GM12878 (cell line): ENCODE data around the gene NEK11. TPM values are rescaled to one million over a fixed set of nuclear protein-coding genes. Genes with fewer than 3 reads are reported as not detected.

Experiments used
- ATAC-seq: fragments of 200-7000 bp; cut with Tn5 transposase; 3 replicates; pipeline ENCODE4 v1.9.1; 2020; ENCODE audit warnings: mild to moderate bottlenecking, moderate library complexity
- BruUV-seq: library from RNA; stranded (reverse); fragments of 400-500 nt; replicated peaks from 2 replicates; lab custom pipeline; 2021; lab: Mats Ljungman, UMichigan
- CTCF ChIA-PET: fragments of 300-600 bp; sonication (Branson Sonifier 250); formaldehyde crosslinking; extraction: SDS; loops from one replicate; lab custom pipeline; 2021; ENCODE audit warnings: inconsistent platforms; lab: Yijun Ruan, JAX
- POLR2A ChIA-PET: fragments of 350-600 bp; formaldehyde crosslinking; extraction: SDS; loops from one replicate; lab custom pipeline; 2021; ENCODE audit warnings: inconsistent platforms; lab: Charles Lee
- RAD21 ChIA-PET: fragments of 300-600 bp; sonication (Branson Sonifier 250); formaldehyde crosslinking; loops from one replicate; lab custom pipeline; 2023; ENCODE audit warnings: antibody characterized with exemption; ENCODE audit not compliant: unreplicated experiment; lab: Charles Lee
- SMC1A ChIA-PET: fragments of 300-600 bp; sonication (Branson Sonifier 250); formaldehyde crosslinking; loops from one replicate; lab custom pipeline; 2023; ENCODE audit not compliant: unreplicated experiment, uncharacterized antibody; lab: Charles Lee
- DNase-seq: peaks from one replicate; pipeline ENCODE4 v3.0.0-alpha.2; 2011; ENCODE audit warnings: low read depth, low spot score
- FAIRE-seq: peaks from 3 replicates; lab custom pipeline; 2011; peaks lifted over from hg19 to GRCh38; lab: Jason Lieb, UNC
- H2AFZ ChIP-seq: 2 replicates; pipeline ENCODE4 v1.6.0; 2011; ENCODE audit warnings: low read depth, low read length, control low read depth; ENCODE audit not compliant: control insufficient read depth
- H3K27ac ChIP-seq: 2 replicates; pipeline ENCODE4 v1.5.1; 2011; ENCODE audit warnings: control low read depth; ENCODE audit not compliant: control insufficient read depth, insufficient read depth
- H3K27me3 ChIP-seq, 2 experiments: replicated peaks in 1 of 2; 2 replicates each; pipeline versions ENCODE4 v1.6.0 to v1.6.1; 2011; ENCODE audit warnings: low read length in 1 of 2; ENCODE audit not compliant: control insufficient read depth in 2 of 2, insufficient read depth in 2 of 2
- H3K36me3 ChIP-seq, 2 experiments: 2 replicates each; pipeline ENCODE4 v1.5.1; 2011; ENCODE audit warnings: low read length in 1 of 2; ENCODE audit not compliant: control insufficient read depth in 2 of 2, insufficient read depth in 2 of 2
- H3K4me1 ChIP-seq: 2 replicates; pipeline ENCODE4 v1.6.1; 2011; ENCODE audit warnings: mild to moderate bottlenecking, low read length, moderate library complexity, mixed read lengths; ENCODE audit not compliant: control insufficient read depth, insufficient read depth
- H3K4me2 ChIP-seq: 2 replicates; pipeline ENCODE4 v1.6.0; 2011; ENCODE audit warnings: control low read depth; ENCODE audit not compliant: control insufficient read depth, insufficient read depth
- H3K4me3 ChIP-seq: fragments of 200-600 bp; sonication (generic); 2 replicates; pipeline ENCODE4 v1.5.1; 2016
- H3K79me2 ChIP-seq: 2 replicates; pipeline ENCODE4 v1.6.0; 2011; ENCODE audit warnings: low read length; ENCODE audit not compliant: control insufficient read depth, insufficient read depth
- H3K9ac ChIP-seq: 2 replicates; pipeline ENCODE4 v1.8.0; 2011; ENCODE audit warnings: low read length, control low read depth, mixed read lengths; ENCODE audit not compliant: control insufficient read depth, insufficient read depth
- H3K9me3 ChIP-seq: replicated peaks from 3 replicates; pipeline ENCODE4 v1.5.1; 2011; ENCODE audit warnings: mild to moderate bottlenecking, low read length; ENCODE audit not compliant: control insufficient read depth, insufficient read depth
- H4K20me1 ChIP-seq: 2 replicates; pipeline ENCODE4 v1.6.0; 2011; ENCODE audit not compliant: control insufficient read depth, insufficient read depth
- CHD4 ChIP-seq: fragments of 200-600 bp; sonication (generic); IDR thresholded peaks from 2 replicates; pipeline ENCODE4 v1.6.1; 2016; ENCODE audit warnings: mild to moderate bottlenecking
- EP300 ChIP-seq, 2 experiments: fragments of 150-350 bp in 1 of 2; IDR thresholded peaks; 2 replicates each; pipeline ENCODE4 v1.6.1; 2011 to 2012; ENCODE audit warnings: low read depth in 2 of 2, low read length in 2 of 2, borderline replicate concordance in 1 of 2, improper control_type of control experiment in 1 of 2, inconsistent platforms in 1 of 2; ENCODE audit not compliant: control insufficient read depth in 1 of 2
- GATAD2B ChIP-seq: fragments of 450-650 bp; conservative IDR thresholded peaks from 2 replicates; pipeline ENCODE4 v1.6.1; 2017; ENCODE audit warnings: low read depth, mild to moderate bottlenecking, moderate library complexity
- SPI1 ChIP-seq: IDR thresholded peaks from 2 replicates; pipeline ENCODE4 v1.6.1; 2011; ENCODE audit warnings: low read depth, mild to moderate bottlenecking, low read length, moderate library complexity, borderline replicate concordance; ENCODE audit not compliant: insufficient read depth
- WGBS: methylation state at CpG from one replicate; pipeline ENCODE4 v1.1.6; 2016; ENCODE audit warnings: low lambda C conversion rate; ENCODE audit not compliant: insufficient replicate concordance, insufficient coverage; ENCODE audit errors: missing lambda C conversion rate; 5-methylcytosine and 5-hydroxymethylcytosine counted together
- in situ Hi-C: fragments of 300-500 bp; cut with MboI; formaldehyde crosslinking; loops from 9 replicates; pipeline ENCODE4 v1.14.3; 2018; ENCODE audit warnings: mixed read lengths
- intact Hi-C: fragments of 100-400 bp; cut with micrococcal nuclease; formaldehyde crosslinking; loops from one replicate; pipeline ENCODE4 v1.14.2; 2022; ENCODE audit not compliant: unreplicated experiment
- polyA plus RNA-seq, 11 experiments: library from polyadenylated mRNA; depleted of rRNA in 4 of 11; unstranded in 6 of 11; stranded (reverse) in 5 of 11; fragments of >200 nt; fragmentation: Nextera tagmentation in 4 of 11; fragmentation: Illumina TruSeq in 1 of 11; extraction: Ambion mirVana in 4 of 11; extraction: Trizol in 1 of 11; gene quantifications; 1 replicate in 1 of 11; 2 replicates in 10 of 11; pipeline versions ENCODE4 v1.2.1 to v1.2.3, GENCODE V29; 2011 to 2016; ENCODE audit warnings: inconsistent platforms in 2 of 11, missing spikeins in 2 of 11, low read depth in 1 of 11
- total RNA-seq, 4 experiments: library from RNA; depleted of rRNA in 3 of 4; stranded (reverse); fragments of >200 nt in 3 of 4; fragmentation: Illumina TruSeq in 1 of 4; extraction: Trizol in 1 of 4; gene quantifications; 2 replicates each; pipeline versions ENCODE4 v1.2.1 to v1.2.3, GENCODE V29; 2013 to 2021
- TF ChIP-seq, protein P1 (sequence below): IDR thresholded peaks from 2 replicates; pipeline ENCODE4 v1.6.1; 2011; ENCODE audit warnings: low read depth, low read length, improper control_type of control experiment, borderline replicate concordance
- TF ChIP-seq, protein P2 (sequence below): fragments of 150-350 bp; IDR thresholded peaks from 2 replicates; pipeline ENCODE4 v1.6.1; 2016; ENCODE audit warnings: low read depth, low read length
- TF ChIP-seq, protein P3 (sequence below): IDR thresholded peaks from 2 replicates; pipeline ENCODE4 v1.6.1; 2012; ENCODE audit warnings: low read depth, low read length, improper control_type of control experiment
- TF ChIP-seq, protein P4 (sequence below): IDR thresholded peaks from 2 replicates; pipeline ENCODE4 v1.6.1; 2012; ENCODE audit warnings: low read depth, low read length, improper control_type of control experiment

Gene NEK11
- total and polyA plus RNA-seq, 10 of the 15 experiments (the other 5 are each of a cell fraction or from before 2014, with no cell fraction given), result 0.05 to 0.94 (median 0.36) TPM; not detected in 1

DNA sequence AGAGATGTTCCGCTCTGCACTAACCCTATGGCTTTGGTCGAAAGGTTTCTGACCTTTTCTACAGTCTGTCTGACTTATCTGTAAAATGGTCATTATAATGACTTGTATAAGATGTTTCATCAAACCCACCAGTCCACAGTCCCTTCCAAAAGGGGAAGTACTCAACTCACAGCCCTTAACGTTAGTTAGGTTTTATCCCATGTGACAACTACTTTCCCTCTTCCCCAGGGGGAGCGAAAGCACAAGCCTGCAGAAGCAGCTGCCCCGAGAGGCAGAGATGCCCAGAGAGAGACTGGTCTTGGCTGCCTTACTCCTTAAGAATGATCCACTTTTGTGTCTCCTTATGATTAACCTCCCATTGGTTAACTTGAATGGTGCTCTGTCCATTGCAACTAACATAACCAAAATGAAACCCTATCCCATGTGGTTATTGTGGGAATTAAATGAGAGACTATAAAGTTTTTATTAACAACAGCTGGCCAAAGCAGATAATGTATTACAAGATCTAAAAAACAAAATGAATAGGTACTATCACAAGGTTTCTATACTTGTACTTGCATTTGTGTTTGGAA lies 6.5 kb upstream of the NEK11 start:
- no peaks in the 10 kb centered on the region for H3K4me1 ChIP-seq

DNA sequence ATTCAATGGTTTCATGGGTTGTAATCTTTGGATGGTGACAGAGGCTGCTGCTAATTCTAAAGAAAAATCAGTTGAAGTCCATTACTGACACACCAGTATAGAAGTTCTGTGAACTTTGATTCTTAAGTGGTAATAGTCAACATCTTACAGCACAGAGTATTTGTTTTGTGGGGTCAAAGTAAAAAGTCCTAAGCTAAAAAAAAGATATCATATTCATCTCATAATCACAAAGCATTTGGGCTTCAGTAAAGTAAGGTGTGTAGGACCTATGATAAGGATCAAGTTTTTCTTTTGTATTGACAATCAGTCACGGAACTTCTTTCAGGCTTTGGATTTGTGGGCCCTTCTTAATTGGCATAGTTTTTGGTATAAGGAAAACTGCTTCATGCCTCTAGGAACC lies 1.1 kb upstream of the NEK11 start:
- Histone ChIP-seq H3K4me1 (no peaks in the 10 kb centered on the region; the same call in 1 of the 2 replicates), H3K27ac (no peak overlapping the region; the same call in 1 of the 2 replicates), H3K9me3 (no peaks in the 10 kb centered on the region), H3K4me2 (peak overlapping the region; percentile 38), H3K9ac (no peak overlapping the region; the same call in 1 of the 2 replicates), H3K4me3 (peak overlapping the region; percentile 97), H2AFZ (no peak overlapping the region), H3K27me3 (no peaks in the 10 kb centered on the region), H3K36me3 (no peaks in the 10 kb centered on the region), H3K79me2 (peaks cover 4% of the 10 kb centered on the region; the same call in 1 of the 2 replicates), H4K20me1 (no peaks in the 10 kb centered on the region)
- BruUV-seq, result no TSS peak
- ChIA-PET POLR2A (interaction anchor here (0.6 to 1.3 kb wide), 2 partner anchors 21 to 130 kb away, joined by 3 to 5 read pairs; no protein-coding TSS in a partner anchor), CTCF (interaction anchor here (1.1 to 2.9 kb wide), 4 partner anchors 7 to 283 kb away, joined by 3 to 22 read pairs (median 6); no protein-coding TSS in a partner anchor), SMC1A (interaction anchor here (1.2 to 1.7 kb wide), 3 partner anchors 9 to 134 kb away, joined by 4 to 6 read pairs (median 4); no protein-coding TSS in a partner anchor), RAD21 (interaction anchor here (0.7 to 2.2 kb wide), 3 partner anchors 131 to 685 kb away, joined by 3 to 6 read pairs (median 3); partner anchors contain the start of gene ATP2C1)
- 100% methylated on average over 1 of the region's 1 CpG for WGBS
- FAIRE-seq (peak; percentile 31), DNase-seq (no peak), ATAC-seq (no peak)
- in situ Hi-C loops (no loop called here), intact Hi-C loops (loop anchor here (5.0 to 10.0 kb wide), 3 partner anchors 271 to 469 kb away; partner anchors contain the start of gene NUDT16)
- TF ChIP-seq, protein P1, sequence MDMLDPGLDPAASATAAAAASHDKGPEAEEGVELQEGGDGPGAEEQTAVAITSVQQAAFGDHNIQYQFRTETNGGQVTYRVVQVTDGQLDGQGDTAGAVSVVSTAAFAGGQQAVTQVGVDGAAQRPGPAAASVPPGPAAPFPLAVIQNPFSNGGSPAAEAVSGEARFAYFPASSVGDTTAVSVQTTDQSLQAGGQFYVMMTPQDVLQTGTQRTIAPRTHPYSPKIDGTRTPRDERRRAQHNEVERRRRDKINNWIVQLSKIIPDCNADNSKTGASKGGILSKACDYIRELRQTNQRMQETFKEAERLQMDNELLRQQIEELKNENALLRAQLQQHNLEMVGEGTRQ, result no peak
- TF ChIP-seq, protein P2, sequence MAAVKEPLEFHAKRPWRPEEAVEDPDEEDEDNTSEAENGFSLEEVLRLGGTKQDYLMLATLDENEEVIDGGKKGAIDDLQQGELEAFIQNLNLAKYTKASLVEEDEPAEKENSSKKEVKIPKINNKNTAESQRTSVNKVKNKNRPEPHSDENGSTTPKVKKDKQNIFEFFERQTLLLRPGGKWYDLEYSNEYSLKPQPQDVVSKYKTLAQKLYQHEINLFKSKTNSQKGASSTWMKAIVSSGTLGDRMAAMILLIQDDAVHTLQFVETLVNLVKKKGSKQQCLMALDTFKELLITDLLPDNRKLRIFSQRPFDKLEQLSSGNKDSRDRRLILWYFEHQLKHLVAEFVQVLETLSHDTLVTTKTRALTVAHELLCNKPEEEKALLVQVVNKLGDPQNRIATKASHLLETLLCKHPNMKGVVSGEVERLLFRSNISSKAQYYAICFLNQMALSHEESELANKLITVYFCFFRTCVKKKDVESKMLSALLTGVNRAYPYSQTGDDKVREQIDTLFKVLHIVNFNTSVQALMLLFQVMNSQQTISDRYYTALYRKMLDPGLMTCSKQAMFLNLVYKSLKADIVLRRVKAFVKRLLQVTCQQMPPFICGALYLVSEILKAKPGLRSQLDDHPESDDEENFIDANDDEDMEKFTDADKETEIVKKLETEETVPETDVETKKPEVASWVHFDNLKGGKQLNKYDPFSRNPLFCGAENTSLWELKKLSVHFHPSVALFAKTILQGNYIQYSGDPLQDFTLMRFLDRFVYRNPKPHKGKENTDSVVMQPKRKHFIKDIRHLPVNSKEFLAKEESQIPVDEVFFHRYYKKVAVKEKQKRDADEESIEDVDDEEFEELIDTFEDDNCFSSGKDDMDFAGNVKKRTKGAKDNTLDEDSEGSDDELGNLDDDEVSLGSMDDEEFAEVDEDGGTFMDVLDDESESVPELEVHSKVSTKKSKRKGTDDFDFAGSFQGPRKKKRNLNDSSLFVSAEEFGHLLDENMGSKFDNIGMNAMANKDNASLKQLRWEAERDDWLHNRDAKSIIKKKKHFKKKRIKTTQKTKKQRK, result no peak
- TF ChIP-seq CHD4 (no peak), GATAD2B (no peak), EP300 (IDR thresholded peaks at IDR 0.05; ENCODE audit: borderline replicate concordance in 1 of 2, control insufficient read depth in 1 of 2, low read depth in 2 of 2, low read length in 2 of 2) (no peak)
- TF ChIP-seq, protein P3, sequence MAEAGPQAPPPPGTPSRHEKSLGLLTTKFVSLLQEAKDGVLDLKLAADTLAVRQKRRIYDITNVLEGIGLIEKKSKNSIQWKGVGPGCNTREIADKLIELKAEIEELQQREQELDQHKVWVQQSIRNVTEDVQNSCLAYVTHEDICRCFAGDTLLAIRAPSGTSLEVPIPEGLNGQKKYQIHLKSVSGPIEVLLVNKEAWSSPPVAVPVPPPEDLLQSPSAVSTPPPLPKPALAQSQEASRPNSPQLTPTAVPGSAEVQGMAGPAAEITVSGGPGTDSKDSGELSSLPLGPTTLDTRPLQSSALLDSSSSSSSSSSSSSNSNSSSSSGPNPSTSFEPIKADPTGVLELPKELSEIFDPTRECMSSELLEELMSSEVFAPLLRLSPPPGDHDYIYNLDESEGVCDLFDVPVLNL, result no peak

More for the DNA sequence above, 6.5 kb upstream of the NEK11 start:
- ChIA-PET SMC1A (interaction anchor here (0.6 to 2.3 kb wide), 7 partner anchors 10 to 277 kb away, joined by 3 to 12 read pairs (median 3); partner anchors contain the start of gene ATP2C1), CTCF (interaction anchor here (1.6 to 2.8 kb wide), 2 partner anchors 13 to 28 kb away, joined by 5 to 11 read pairs; no protein-coding TSS in a partner anchor), RAD21 (interaction anchor here (1.4 kb wide), 1 partner anchor 13 kb away, joined by 4 read pairs; no protein-coding TSS in a partner anchor), POLR2A (no interaction called here)
- no peak overlapping the region for H3K27ac ChIP-seq
- WGBS, result 78% methylated on average over 5 of the region's 5 CpGs
- intact Hi-C loops, result loop anchor here (10.0 kb wide), 2 partner anchors 265 to 475 kb away; no protein-coding TSS in a partner anchor
- H3K9ac ChIP-seq, result no peak overlapping the region
- H3K4me2 ChIP-seq, result no peak overlapping the region
- no TSS peak for BruUV-seq
- H4K20me1 ChIP-seq, result no peaks in the 10 kb centered on the region
- no peaks in the 10 kb centered on the region for H3K9me3 ChIP-seq
- FAIRE-seq, result no peak
- ATAC-seq, result peak; percentile 75
- DNase-seq, result no peak
- peak; percentile 40; the same call in 1 of the 2 replicates for TF ChIP-seq SPI1
- TF ChIP-seq, protein P4, sequence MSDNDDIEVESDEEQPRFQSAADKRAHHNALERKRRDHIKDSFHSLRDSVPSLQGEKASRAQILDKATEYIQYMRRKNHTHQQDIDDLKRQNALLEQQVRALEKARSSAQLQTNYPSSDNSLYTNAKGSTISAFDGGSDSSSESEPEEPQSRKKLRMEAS, result no peak
- TF ChIP-seq, all 136 proteins: peak for 1
- in situ Hi-C loops, result no loop called here
- H3K79me2 ChIP-seq, result no peaks in the 10 kb centered on the region
- H3K36me3 ChIP-seq, result peaks cover 0 to 17% of the 10 kb centered on the region in 2 experiments; a peak in 3 of 4 replicates
- no peak overlapping the region for H3K4me3 ChIP-seq
- no peak overlapping the region for H2AFZ ChIP-seq
- H3K27me3 ChIP-seq, result no peaks in the 10 kb centered on the region
